Measurements from ENCODE around the gene GTPBP3. TPM values are rescaled to one million over a fixed set of nuclear protein-coding genes. Genes with fewer than 3 reads are reported as not detected.
A peak's percentile ranks its signal among the peaks of the same experiment; 100 is the strongest.

The GTPBP3 gene
- total and polyA plus RNA-seq, 9 of the 15 experiments (the other 6 are each of a cell fraction or from before 2014, with no cell fraction given), result 4.9 to 124 (median 22.6) TPM

GRCh38 chr19:17337675-17338432, 501 bp downstream of the GTPBP3 start (continued):
- TF ChIP-seq ZNF609 (CRISPR knock-in tag; IDR thresholded peaks at IDR 0.05; ENCODE audit: borderline replicate concordance), result no peak
- 0 out of 4 replicates have a peak, but pooled peaks of 1 of the 2 experiments have one; percentile 10 for TF ChIP-seq TEAD1 (CRISPR knock-in tag; IDR thresholded peaks at IDR 0.05)
- no peak for TF ChIP-seq DIDO1 (tag; IDR thresholded peaks at IDR 0.05; ENCODE audit: low read depth)
- no peak for TF ChIP-seq ESRRB (CRISPR knock-in tag; IDR thresholded peaks at IDR 0.05; ENCODE audit: borderline replicate concordance)
- TF ChIP-seq E2F5 (CRISPR knock-in tag; IDR thresholded peaks at IDR 0.05), result no peak
- no peak for TF ChIP-seq TRIM24 (IDR thresholded peaks at IDR 0.05)
- TF ChIP-seq CEBPG (CRISPR knock-in tag; IDR thresholded peaks at IDR 0.05), result no peak
- no peak for TF ChIP-seq CEBPG (tag; conservative IDR thresholded peaks at IDR 0.05 in 1 of 2, IDR thresholded peaks at IDR 0.05 in 1 of 2)
- TF ChIP-seq KAT2B (IDR thresholded peaks at IDR 0.05; ENCODE audit: low read depth, low read length), result no peak
- TF ChIP-seq GTF2B (IDR thresholded peaks at IDR 0.05; ENCODE audit: extremely low read depth, insufficient read length), result no peak
- no peak for TF ChIP-seq ETV1 (tag; conservative IDR thresholded peaks at IDR 0.05; ENCODE audit: low read depth)
- TF ChIP-seq MITF (IDR thresholded peaks at IDR 0.05), result no peak
- TF ChIP-seq PHF8 (IDR thresholded peaks at IDR 0.05; ENCODE audit: borderline replicate concordance, low read length), result peak; percentile 2
- TF ChIP-seq DLX4 (CRISPR knock-in tag; IDR thresholded peaks at IDR 0.05), result no peak
- TF ChIP-seq TEAD4 (IDR thresholded peaks at IDR 0.05; ENCODE audit: low read length), result no peak
- TF ChIP-seq TEAD4 (CRISPR knock-in tag; IDR thresholded peaks at IDR 0.05; ENCODE audit: borderline replicate concordance), result no peak
